ENCODE data around the gene LRRIQ1.
"Not testable (repeated sequence)": the region's sequence is repeated elsewhere in the genome, so short reads cannot be mapped to it uniquely, and the experiment has no call there.

Gene LRRIQ1

DNA sequence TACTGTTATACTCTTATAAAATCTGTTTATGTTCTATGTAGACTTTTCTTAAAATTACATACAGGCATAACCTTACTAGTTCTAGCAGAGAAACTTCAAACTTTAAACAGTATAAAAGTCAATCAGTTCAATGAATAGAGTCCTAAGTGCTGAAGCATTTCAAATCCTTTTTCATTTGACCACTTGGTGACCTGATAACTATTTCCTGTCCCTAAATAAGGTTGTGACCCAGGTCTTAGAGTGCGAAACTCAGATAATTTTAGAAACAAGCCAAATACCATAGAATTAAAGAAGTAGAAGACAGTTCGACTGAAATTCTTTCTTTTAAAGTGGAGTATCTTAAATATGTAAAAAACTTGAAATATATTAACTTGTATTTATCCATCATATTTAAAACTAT, 147.7 kb downstream of the LRRIQ1 start:
- TF ChIP-seq, protein P1, sequence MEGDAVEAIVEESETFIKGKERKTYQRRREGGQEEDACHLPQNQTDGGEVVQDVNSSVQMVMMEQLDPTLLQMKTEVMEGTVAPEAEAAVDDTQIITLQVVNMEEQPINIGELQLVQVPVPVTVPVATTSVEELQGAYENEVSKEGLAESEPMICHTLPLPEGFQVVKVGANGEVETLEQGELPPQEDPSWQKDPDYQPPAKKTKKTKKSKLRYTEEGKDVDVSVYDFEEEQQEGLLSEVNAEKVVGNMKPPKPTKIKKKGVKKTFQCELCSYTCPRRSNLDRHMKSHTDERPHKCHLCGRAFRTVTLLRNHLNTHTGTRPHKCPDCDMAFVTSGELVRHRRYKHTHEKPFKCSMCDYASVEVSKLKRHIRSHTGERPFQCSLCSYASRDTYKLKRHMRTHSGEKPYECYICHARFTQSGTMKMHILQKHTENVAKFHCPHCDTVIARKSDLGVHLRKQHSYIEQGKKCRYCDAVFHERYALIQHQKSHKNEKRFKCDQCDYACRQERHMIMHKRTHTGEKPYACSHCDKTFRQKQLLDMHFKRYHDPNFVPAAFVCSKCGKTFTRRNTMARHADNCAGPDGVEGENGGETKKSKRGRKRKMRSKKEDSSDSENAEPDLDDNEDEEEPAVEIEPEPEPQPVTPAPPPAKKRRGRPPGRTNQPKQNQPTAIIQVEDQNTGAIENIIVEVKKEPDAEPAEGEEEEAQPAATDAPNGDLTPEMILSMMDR (IDR thresholded peaks at IDR 0.05; ENCODE audit: low read depth, low read length) = no peak
- H3K4me3 ChIP-seq (ENCODE audit: low read depth, low read length) = no peak overlapping the region

DNA sequence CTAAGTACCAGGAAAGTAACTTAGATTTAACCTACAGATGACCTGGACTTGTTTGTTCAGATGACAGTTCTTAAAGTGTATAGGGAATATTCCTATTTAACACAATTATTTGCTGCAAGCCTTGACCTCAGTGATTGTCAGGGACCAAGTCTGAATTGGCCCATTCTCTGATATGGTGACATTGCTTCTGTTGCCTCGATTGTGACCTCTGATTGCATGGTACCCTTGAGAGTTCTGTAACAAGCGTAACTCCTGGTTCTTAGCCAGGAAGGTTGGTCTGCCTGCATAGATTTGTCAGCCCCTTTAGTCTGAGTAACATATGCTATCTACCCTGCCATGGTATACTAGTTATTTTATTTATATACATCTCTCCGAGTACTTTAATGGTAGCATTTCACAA, 150.1 kb downstream of the LRRIQ1 start:
- no peak overlapping the region for H3K4me3 ChIP-seq (ENCODE audit: low read depth, low read length)
- TF ChIP-seq, protein P1 (IDR thresholded peaks at IDR 0.05; ENCODE audit: low read depth, low read length) = no peak

DNA sequence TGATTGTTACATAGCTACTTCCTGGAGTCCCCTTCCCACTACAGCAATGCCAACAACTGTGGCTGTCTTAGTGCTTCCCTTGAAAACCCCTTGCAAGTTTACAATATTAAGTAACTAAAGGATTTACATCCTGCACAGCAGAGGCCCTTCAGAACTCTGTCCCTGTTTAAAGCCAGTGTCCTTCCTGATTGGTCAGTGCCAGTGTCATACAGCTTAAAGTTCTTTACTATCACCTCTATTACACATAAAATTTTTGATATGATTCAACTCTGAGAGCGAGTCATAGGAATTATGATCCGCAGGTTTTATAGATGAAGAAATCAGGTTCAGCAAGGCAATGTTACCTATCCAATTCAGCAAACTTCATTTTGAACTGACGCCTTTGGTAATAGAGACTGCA, 152.5 kb downstream of the LRRIQ1 start:
- TF ChIP-seq, protein P1 (IDR thresholded peaks at IDR 0.05; ENCODE audit: low read depth, low read length) = no peak
- H3K4me3 ChIP-seq (ENCODE audit: low read depth, low read length) = no peak overlapping the region

DNA sequence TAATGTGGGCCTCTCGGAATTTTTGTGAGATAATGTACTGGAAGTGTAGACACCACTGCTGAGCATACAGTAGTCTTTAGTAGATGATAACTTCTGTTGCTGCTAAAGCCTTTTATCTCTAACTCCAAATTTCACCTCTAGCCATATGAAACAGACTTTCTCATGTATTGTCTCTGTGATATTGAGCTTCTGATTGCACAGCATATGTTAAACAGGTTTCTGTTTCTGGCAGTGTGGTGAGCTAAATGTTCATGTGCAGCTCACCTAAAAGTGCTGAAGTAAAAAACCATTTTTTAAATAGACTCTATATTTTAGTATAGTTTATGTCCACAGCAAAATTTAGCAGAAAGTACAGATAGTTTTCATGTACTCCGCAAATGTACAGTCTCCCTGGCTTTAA, 154.6 kb downstream of the LRRIQ1 start:
- TF ChIP-seq, protein P1 (IDR thresholded peaks at IDR 0.05; ENCODE audit: low read depth, low read length) = no peak
- no peak overlapping the region for H3K4me3 ChIP-seq (ENCODE audit: low read depth, low read length)

DNA sequence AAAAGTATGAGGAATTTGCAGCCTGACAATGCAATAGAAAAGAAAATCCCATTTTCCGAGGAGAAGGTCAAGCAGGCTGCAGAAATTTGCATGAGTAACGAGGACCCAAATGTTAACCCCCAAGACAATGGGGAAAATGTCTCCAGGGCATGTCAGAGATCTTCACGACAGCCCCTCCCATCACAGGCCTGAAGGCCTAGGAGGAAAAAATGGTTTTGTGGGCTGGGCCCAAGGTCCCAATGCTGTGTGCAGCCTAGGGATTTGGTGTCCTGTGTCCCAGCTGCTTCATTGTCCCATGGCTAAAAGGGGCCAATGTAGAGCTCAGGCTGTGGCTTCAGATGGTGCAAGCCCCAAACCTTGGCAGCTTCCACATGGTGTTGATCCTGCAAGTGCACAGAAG, 167.7 kb downstream of the LRRIQ1 start:
- not testable (repeated sequence) for H3K4me3 ChIP-seq (ENCODE audit: low read depth, low read length)

DNA sequence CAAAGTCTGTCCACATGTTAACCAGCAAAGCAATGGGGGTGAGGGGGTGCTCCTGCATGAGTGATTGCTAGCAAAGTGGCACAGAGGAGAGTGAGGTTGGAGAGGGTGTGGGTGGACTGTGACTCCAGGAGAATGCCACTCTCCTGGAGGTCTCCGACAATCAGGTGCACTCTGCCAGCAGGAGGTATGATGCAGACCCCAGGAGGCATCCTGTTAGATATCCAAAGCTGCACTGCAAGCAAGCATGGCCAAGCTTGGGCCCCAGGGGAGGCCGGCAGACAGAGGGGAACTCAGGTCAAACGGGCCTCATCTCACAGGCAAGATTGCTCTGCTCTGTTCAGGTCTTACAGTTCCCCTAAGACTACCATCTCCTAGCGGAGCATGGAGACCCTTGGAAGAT, 170.4 kb downstream of the LRRIQ1 start:
- H3K4me3 ChIP-seq (ENCODE audit: low read depth, low read length) = no peak overlapping the region
- TF ChIP-seq, protein P1 (IDR thresholded peaks at IDR 0.05; ENCODE audit: low read depth, low read length) = no peak

DNA sequence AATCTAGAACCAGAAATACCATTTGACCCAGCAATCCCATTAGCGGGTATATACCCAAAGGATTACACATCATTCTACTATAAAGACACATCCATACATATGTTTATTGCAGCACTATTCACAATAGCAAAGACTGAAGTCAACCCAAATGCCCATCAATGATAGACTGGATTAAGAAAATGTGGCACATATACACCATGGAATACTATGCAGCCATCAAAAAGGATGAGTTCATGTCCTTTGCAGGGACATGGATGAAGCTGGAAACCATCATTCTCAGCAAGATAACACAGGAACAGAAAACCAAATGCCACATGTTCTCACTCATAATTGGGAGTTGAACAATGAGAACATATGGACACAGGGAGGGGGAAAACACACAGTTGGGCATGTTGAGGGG, 188.2 kb downstream of the LRRIQ1 start:
- H3K4me3 ChIP-seq (ENCODE audit: low read depth, low read length) = not testable (repeated sequence)

DNA sequence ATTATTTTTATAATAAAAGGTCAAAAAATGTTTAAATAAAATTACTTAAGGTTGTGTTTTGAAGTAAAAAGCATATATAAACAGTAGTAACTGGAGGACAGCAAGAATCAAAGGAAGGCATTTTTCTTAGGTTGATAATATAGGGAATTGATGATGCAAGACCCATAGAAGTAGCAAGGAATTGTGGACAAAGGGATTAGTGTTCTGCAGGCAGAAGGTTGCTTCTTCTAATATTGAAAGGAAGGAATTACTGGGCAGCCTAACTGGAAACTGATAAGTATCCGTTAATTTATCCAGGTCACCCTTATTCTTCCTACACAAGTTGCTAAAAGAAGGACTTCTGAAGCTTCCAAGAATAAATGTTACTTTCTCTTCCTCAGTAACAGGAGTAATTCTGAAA, 189.3 kb downstream of the LRRIQ1 start:
- TF ChIP-seq, protein P1 (IDR thresholded peaks at IDR 0.05; ENCODE audit: low read depth, low read length) = no peak
- no peak overlapping the region for H3K4me3 ChIP-seq (ENCODE audit: low read depth, low read length)

DNA sequence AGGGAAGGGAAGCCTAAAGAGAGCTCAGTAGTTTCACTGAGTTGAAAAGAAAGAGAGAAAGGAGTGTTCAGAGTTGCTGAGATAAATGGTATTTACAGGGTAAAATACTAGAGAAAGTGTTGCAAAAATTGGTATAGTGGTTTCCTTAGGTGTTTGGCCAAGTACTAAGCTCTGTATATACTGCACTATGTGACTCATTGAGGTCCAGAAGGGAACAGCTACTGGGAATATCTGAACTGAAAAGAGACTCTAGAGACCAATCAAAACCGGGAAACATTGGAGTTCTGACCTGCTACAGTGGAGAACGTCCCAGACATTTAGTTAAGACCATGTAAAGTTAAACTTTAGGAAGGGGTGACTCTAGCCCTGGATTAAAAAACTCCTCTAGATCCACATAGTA, 201.2 kb downstream of the LRRIQ1 start:
- no peak overlapping the region for H3K4me3 ChIP-seq (ENCODE audit: low read depth, low read length)
- TF ChIP-seq, protein P1 (IDR thresholded peaks at IDR 0.05; ENCODE audit: low read depth, low read length) = no peak

Measured in WI38 (cell line).